Muscle layer of duodenum (tissue), 2 donors: Measurements from ENCODE around the gene NAA80.

Experiments
- H3K27ac ChIP-seq: one replicate; pipeline ENCODE4 v1.7.0; 2013; ENCODE audit warnings: mild to moderate bottlenecking, low read length
- H3K27me3 ChIP-seq: one replicate; pipeline ENCODE4 v1.7.0; 2013; ENCODE audit warnings: low read depth, mild to moderate bottlenecking, control low read depth, low read length
- H3K36me3 ChIP-seq, 2 donors: one replicate each; pipeline ENCODE4 v1.7.0; 2013; ENCODE audit warnings: low read length in 2 of 2, control low read depth in 1 of 2, mild to moderate bottlenecking in 1 of 2; ENCODE audit not compliant: insufficient read depth in 2 of 2, control insufficient read depth in 1 of 2
- H3K4me1 ChIP-seq, 2 donors: one replicate each; pipeline ENCODE4 v1.7.0; 2013; ENCODE audit warnings: low read length in 2 of 2, mild to moderate bottlenecking in 2 of 2, control low read depth in 1 of 2, moderate library complexity in 1 of 2; ENCODE audit not compliant: insufficient read depth in 2 of 2, control insufficient read depth in 1 of 2
- H3K4me3 ChIP-seq, 2 donors: one replicate each; pipeline ENCODE4 v1.7.0; 2013; ENCODE audit warnings: low read length in 2 of 2, low read depth in 1 of 2, mild to moderate bottlenecking in 1 of 2
- H3K9me3 ChIP-seq, 2 donors: one replicate each; pipeline ENCODE4 v1.7.0; 2013; ENCODE audit warnings: low read length in 2 of 2, control low read depth in 1 of 2, mild to moderate bottlenecking in 1 of 2; ENCODE audit not compliant: control insufficient read depth in 1 of 2
- donor health status: healthy.

The NAA80 gene

DNA sequence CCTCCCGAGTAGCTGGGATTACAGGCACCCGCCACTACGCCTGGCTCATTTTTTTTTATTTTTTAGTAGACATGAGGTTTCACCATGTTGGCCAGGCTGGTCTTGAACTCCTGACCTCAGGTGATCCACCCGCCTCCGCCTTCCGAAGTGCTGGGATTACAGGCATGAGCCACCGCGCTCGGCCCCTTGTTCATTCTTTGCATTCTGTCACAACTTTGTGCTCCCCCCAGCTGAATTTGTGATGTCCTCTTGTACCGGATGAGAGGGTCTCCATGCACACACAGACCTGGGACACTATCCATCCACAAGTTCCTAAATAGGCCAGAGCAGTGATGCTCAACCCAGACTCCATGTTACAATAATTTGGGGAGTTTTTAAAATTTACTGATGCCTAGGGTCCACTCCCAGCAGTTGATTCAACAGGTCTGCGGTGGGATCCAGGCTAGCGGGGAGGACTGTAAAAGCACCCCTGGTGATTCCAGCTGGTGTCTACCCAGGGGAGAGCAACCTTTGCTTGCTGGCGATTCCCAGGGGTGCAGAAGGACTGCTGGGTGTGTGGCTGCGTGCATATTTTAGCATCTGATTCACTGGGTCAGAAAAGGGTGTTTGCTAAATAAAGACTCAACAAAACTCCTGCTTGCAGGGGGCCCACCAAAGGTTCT is 40.4 kb upstream of the NAA80 start:
- no peaks in the 10 kb centered on the region for H3K27me3 ChIP-seq
- H3K4me1 ChIP-seq: peaks cover 13 to 46% of the 10 kb centered on the region in 2 donors
- peak overlapping the region; percentile 69 for H3K27ac ChIP-seq
- peaks cover 0 to 8% of the 10 kb centered on the region in 2 donors for H3K36me3 ChIP-seq
- no peaks in the 10 kb centered on the region for H3K9me3 ChIP-seq
- peak overlapping the region; percentile 59 to 74 for H3K4me3 ChIP-seq

DNA sequence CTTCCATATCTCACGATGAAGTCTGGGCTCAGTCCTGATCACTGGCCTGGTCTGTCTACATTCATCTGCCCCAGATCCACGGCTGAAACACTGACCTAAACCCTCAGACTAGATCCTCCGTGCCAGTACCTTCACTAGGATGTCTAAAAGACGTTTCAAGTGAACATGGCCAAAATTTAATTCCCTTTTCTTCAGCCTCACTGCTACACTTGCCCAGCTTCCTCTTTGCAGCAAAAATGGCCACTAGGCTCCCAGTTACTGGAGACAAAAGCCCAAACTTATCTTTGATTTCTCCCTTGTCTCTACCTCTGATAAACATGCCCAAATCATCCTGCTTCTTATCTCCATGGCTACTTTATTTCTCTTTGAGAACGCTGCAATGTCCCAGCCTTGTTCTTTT is 39.8 kb upstream of the NAA80 start:
- Histone ChIP-seq H3K4me3 (peak overlapping the region; percentile 18 to 21), H3K27me3 (no peaks in the 10 kb centered on the region), H3K9me3 (no peaks in the 10 kb centered on the region), H3K4me1 (peaks cover 13 to 49% of the 10 kb centered on the region in 2 donors), H3K36me3 (peaks cover 0 to 8% of the 10 kb centered on the region in 2 donors), H3K27ac (peak overlapping the region; percentile 94)

DNA sequence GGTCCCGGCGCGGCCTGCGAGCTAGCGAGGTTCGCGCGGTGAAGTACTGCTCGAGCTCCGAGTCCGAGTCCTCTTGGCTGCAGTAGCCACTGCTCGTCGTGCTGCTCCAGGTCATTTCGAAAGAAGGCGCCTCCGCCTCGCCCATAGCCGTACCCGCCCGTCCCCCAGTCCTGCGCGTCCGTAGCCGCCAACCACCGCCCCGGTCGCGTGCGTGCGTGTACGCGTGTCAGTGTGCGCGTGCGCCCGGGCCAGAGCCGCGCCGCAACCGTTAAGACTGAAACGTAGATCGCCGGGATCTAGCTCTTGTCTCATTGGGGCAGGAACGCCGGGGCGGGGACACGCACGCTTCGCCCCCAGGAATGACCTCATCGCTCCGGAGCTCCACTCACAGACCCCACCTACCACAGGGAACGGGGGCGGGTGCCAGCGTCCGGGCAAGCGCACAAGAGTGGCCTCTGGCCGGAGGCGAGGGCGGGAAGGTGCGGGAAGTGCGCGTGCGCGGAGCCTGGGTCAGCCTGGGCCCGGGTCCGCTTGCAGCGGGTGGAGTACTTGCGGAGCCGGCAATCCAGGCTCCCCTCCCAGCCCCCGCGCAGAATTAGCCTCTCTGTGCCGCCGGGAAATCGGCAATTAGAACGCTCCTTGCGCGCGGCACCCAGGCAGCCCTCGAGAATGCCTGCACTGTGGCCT is 38.1 kb upstream of the NAA80 start:
- Histone ChIP-seq H3K27ac (peak overlapping the region; percentile 94), H3K4me1 (peaks cover 13 to 55% of the 10 kb centered on the region in 2 donors), H3K36me3 (peaks cover 0 to 8% of the 10 kb centered on the region in 2 donors), H3K9me3 (no peaks in the 10 kb centered on the region), H3K27me3 (no peaks in the 10 kb centered on the region), H3K4me3 (peak overlapping the region; percentile 84 to 85)

DNA sequence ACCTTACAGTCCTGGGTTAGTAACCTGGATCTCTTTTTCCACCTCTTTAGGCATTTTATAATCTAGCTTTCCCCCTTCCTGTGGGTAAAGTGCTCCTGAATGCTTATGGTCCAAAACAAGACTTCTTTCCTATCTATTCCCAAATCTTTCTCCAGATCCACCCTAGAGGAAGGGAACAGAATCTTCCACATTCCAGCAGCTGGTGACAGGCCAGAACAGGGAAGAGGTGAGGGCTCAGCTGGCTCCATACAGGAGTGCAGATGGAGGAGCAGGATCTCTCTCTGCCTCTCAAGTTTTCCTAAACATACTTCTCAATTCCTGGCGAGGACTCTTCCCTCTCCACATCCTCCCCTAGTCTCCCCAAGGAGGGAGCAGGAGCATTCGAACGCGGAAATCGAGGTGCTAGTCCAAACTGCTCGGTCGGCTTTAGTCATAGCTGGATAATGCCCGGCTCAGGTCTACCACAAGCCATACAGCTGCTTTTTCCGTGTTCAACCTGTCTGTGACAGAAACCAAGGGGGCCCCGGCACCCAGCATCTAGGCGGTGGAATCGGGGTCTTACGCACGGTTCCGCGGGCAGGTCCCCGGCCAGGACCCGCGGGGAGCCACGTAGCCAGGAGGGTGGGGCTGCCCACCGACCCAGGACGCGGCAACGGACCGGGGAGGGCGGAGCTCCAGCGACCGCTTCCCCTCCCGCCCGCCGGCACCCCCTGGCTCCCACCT is 37.4 kb upstream of the NAA80 start:
- Histone ChIP-seq H3K4me1 (peaks cover 12 to 50% of the 10 kb centered on the region in 2 donors), H3K36me3 (peaks cover 0 to 13% of the 10 kb centered on the region in 2 donors), H3K27ac (peak overlapping the region; percentile 94), H3K4me3 (peak overlapping the region; percentile 84 to 85), H3K27me3 (no peaks in the 10 kb centered on the region), H3K9me3 (no peaks in the 10 kb centered on the region)

DNA sequence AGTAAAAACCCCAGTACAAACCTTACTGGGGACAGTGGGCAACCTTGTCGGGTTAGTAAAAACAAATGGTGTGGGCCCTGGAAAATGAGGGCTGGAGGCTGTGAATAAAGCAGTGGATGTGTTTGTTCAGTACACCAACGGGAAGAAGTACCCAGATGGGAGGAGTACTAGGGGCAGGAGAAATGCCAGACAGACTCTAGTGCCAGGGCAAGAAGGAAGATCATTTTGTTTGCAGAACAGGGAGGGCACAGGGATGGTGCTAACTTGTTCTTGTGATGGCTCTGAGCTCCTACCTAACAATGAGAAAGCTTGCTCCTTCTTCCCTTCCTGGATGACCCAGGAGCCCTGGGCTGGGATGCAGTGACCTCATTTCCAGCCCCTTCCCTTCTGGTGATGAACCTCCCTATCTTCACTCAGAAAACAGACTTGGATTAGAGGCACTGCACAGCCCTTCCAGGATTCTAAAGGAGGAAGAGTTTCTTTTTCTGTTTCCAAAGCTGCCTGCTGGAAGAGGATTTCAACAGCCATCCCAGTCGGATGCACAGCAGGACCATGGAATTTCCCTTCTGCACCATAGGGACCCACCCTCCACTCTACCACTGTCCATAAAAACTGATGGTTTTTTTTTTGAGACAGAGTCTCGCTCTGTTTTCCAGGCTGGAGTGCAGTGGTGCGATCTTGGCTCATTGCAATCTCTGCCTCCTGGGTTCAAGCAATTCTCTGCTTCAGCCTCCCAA is 35.3 kb upstream of the NAA80 start:
- Histone ChIP-seq H3K27ac (peak overlapping the region; percentile 41), H3K36me3 (peaks cover 19 to 32% of the 10 kb centered on the region in 2 donors), H3K4me3 (no peak overlapping the region), H3K27me3 (no peaks in the 10 kb centered on the region), H3K9me3 (no peaks in the 10 kb centered on the region), H3K4me1 (peaks cover 6 to 32% of the 10 kb centered on the region in 2 donors)

DNA sequence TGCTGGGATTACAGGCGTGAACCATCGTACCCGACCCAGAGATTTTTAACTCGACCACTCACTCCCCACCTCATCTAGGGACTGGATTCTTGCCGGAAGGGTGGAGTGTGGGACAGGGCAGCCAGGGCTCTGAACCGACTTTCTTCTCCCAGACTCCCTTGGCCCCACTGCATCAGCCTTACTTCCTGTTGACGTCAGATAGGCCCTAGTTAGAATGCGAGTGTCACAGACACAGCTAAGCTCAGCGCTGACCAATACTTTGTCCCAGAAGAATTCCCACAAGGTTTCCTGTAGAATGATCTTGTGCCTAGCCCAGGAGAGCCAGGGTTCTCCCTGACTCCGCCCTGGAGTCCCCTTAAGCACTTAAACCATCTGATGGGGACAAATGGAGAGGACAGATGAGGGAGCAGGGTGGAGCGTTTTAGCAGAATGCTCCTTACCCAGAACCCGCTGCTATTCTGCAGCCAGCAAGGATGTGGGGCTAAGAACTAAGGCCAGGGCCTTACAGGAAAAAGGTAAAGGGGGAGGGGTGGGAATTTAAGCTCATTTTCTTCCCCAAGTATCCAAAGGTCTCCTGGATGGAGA is 34.6 kb upstream of the NAA80 start:
- Histone ChIP-seq H3K36me3 (peaks cover 20 to 32% of the 10 kb centered on the region in 2 donors), H3K9me3 (no peaks in the 10 kb centered on the region), H3K27ac (peak overlapping the region; percentile 41), H3K27me3 (no peaks in the 10 kb centered on the region), H3K4me1 (peaks cover 3 to 32% of the 10 kb centered on the region in 2 donors), H3K4me3 (no peak overlapping the region)

DNA sequence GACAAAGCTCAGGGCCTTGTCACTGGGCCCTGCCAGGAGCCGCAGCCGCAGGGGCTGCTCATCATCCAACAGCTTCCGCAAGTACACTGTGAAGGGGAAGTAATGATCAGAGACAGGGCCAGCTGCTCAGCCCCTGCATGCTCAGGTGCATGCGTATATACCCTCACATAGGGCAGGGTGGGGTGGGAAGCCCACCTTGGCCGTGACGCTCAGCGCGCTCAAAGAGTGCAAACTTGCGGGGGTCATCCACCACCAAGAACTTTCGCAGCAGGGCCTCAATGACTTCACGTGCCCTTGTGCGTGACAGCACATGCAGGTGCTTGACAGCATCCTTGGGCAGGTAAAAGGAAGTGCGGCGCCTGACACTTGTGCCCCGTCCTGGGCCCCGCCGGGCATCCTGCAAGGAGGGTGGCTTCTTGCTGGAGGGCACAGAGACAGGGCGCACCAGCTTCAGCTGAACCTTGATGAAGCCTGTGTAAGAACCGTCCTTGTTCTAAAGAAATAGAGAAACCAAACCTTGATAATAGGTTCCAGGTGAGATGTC is 32.2 kb upstream of the NAA80 start:
- no peak overlapping the region for H3K27ac ChIP-seq
- H3K27me3 ChIP-seq: no peaks in the 10 kb centered on the region
- H3K4me1 ChIP-seq: peaks cover 11 to 39% of the 10 kb centered on the region in 2 donors
- H3K36me3 ChIP-seq: peaks cover 20 to 26% of the 10 kb centered on the region in 2 donors
- H3K4me3 ChIP-seq: no peak overlapping the region
- no peaks in the 10 kb centered on the region for H3K9me3 ChIP-seq

DNA sequence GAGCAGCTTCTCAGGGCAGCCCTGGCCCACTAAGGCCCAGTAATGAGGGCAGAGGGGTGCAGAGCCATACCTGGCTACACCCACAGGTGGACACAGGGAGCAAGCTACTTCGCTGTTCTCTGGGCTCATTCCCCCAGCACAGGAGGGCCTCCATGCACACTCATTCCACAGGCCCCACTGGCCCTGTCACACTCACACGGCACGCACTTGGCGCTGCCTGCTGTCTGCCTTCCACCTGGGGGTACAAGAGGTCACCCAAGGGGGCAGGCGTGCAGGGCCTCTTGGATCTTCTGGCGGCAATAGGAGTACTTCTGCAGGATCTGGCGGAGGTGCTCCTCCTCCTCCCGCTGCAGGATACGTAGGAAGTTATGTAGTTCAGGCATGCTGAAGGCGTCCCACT is 31.1 kb upstream of the NAA80 start:
- Histone ChIP-seq H3K9me3 (no peaks in the 10 kb centered on the region), H3K27me3 (no peaks in the 10 kb centered on the region), H3K4me3 (no peak overlapping the region), H3K36me3 (peaks cover 20 to 36% of the 10 kb centered on the region in 2 donors), H3K27ac (no peak overlapping the region), H3K4me1 (peaks cover 11 to 29% of the 10 kb centered on the region in 2 donors)

DNA sequence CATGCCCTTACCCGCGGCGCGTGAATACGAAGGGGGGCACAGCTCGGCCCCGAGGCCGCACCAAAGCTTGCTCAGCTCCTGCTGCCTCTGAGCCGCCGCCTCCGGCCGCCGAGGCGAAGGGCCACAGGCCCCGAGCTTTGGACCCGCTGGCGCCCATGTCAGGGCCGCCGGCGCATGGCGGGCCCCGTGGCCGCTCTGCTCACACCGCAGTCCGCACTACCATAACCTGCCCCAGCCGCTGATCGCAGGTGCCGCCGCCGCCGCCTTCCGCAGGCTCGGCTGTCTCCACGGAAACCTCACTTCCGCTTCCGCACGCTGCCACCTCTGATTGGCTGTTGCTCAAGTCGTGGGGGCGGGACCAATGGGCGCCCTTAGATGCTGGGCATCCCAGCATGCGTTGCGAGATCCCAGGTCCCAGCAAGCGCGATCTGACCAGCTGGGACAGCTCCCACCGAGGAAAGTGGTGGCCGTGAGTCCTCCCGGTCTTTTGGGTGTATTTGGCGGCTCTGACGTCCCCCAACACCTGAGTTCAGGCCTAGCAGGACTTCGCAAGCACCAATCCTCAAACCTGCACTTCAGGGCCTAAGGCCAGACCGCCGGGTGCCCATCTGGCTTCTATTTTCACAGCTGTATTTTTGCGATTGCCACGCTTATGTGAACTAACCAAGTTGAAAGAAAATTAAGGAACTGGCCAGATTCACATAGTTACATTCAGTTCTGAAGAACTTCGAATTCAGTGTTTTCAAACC is 28.9 kb upstream of the NAA80 start, which contains the start of gene TUSC2:
TUSC2 (minus strand) TSS at position 281 of the 749 bp plus-strand sequence; CDS start at position 157, 124 bp downstream.
- Histone ChIP-seq H3K4me3 (peak within 1 kb of the TSS; percentile 81 to 98), H3K9me3 (no peaks in the 10 kb centered on the region), H3K27me3 (no peaks in the 10 kb centered on the region), H3K27ac (peak within 1 kb of the TSS; percentile 80), H3K4me1 (peaks cover 15 to 39% of the 10 kb centered on the region in 2 donors), H3K36me3 (peaks cover 20 to 41% of the 10 kb centered on the region in 2 donors)

DNA sequence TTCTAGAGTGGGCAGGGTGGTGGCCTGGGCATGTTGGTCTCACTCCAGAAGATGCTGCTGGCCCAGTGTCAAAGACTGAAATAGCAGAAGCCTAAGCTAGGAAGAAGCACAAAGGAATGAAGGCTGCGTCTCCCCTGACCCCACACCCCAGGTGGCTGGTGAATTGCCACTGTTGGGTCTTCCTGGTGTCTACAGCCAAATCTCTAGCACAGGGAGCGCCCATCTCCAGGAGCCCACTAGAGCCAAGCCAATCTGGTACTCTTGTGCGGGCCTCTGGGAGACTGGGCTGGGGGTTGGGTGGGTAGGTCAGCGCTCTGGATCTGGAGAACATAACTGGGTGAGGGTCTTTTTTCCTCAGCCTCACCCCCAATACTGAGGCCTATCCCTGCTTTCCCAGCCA is 27.9 kb upstream of the NAA80 start:
- H3K36me3 ChIP-seq: peaks cover 20 to 41% of the 10 kb centered on the region in 2 donors
- no peaks in the 10 kb centered on the region for H3K9me3 ChIP-seq
- peak overlapping the region; percentile 81 to 98 for H3K4me3 ChIP-seq
- peak overlapping the region; percentile 80 for H3K27ac ChIP-seq
- H3K27me3 ChIP-seq: no peaks in the 10 kb centered on the region
- H3K4me1 ChIP-seq: peaks cover 15 to 44% of the 10 kb centered on the region in 2 donors
